IMR-90 (cell line): ENCODE data around the gene LPXN. TPM values are rescaled to one million over a fixed set of nuclear protein-coding genes. Genes with fewer than 3 reads are reported as not detected.
A peak's percentile ranks its signal among the peaks of the same experiment; 100 is the strongest.

Experiments
- ATAC-seq: fragments of 200-7000 bp; cut with Tn5 transposase; 2 replicates; pipeline ENCODE4 v1.9.1; 2020; ENCODE audit warnings: low read depth, mild to moderate bottlenecking, moderate library complexity
- BruUV-seq: library from RNA; stranded (reverse); fragments of 400-500 nt; replicated peaks from 2 replicates; lab custom pipeline; 2021; lab: Mats Ljungman, UMichigan
- CTCF ChIA-PET: fragments of 300-600 bp; formaldehyde crosslinking; extraction: SDS; loops from one replicate; lab custom pipeline; 2021; ENCODE audit warnings: antibody characterized with exemption; lab: Yijun Ruan, JAX
- POLR2A ChIA-PET: fragments of 300-600 bp; sonication (Branson Sonifier 250); formaldehyde crosslinking; loops from one replicate; lab custom pipeline; 2022; ENCODE audit warnings: antibody characterized with exemption; ENCODE audit not compliant: unreplicated experiment; lab: Charles Lee
- DNase-seq: peaks from one replicate; pipeline ENCODE4 v3.0.0; 2013
- H2AFZ ChIP-seq: replicated peaks from 2 replicates; pipeline ENCODE3; 2013; ENCODE audit warnings: low read length, mild to moderate bottlenecking; ENCODE audit not compliant: poor library complexity
- H2AK5ac ChIP-seq: 2 replicates; pipeline ENCODE4 v1.6.1; 2013; ENCODE audit warnings: low read depth, low read length, inconsistent platforms
- H2AK9ac ChIP-seq: replicated peaks from 2 replicates; pipeline ENCODE3; 2013; ENCODE audit warnings: mild to moderate bottlenecking, low read depth, low read length, moderate library complexity; ENCODE audit not compliant: poor library complexity
- H2BK120ac ChIP-seq: 2 replicates; pipeline ENCODE4 v1.6.1; 2013; ENCODE audit warnings: low read depth, low read length, inconsistent platforms
- H2BK15ac ChIP-seq: 3 replicates; pipeline ENCODE4 v1.6.1; 2013; ENCODE audit warnings: low read depth, low read length, inconsistent platforms
- H2BK20ac ChIP-seq: 2 replicates; pipeline ENCODE4 v1.6.1; 2013; ENCODE audit warnings: low read depth, mild to moderate bottlenecking, inconsistent platforms, low read length, moderate library complexity
- H2BK5ac ChIP-seq: 2 replicates; pipeline ENCODE4 v1.6.1; 2013; ENCODE audit warnings: mild to moderate bottlenecking, low read depth, low read length, inconsistent platforms; ENCODE audit not compliant: poor library complexity, severe bottlenecking
- H3K14ac ChIP-seq: replicated peaks from 2 replicates; pipeline ENCODE4 v1.6.1; 2013; ENCODE audit warnings: low read depth, low read length, inconsistent platforms
- H3K18ac ChIP-seq: 2 replicates; pipeline ENCODE4 v1.6.1; 2013; ENCODE audit warnings: low read depth, low read length, control low read depth
- H3K23ac ChIP-seq: 2 replicates; pipeline ENCODE4 v1.6.1; 2013; ENCODE audit warnings: low read depth, low read length, inconsistent platforms
- H3K27ac ChIP-seq: 2 replicates; pipeline ENCODE4 v1.5.1; 2013; ENCODE audit warnings: mild to moderate bottlenecking, control low read depth, low read length; ENCODE audit not compliant: insufficient read depth
- H3K27me3 ChIP-seq: 2 replicates; pipeline ENCODE4 v1.6.1; 2013; ENCODE audit warnings: low read length; ENCODE audit not compliant: control insufficient read depth, insufficient read depth
- H3K36me3 ChIP-seq: 2 replicates; pipeline ENCODE4 v1.6.1; 2013; ENCODE audit warnings: low read length, mixed read lengths; ENCODE audit not compliant: control insufficient read depth, insufficient read depth
- H3K4ac ChIP-seq: 2 replicates; pipeline ENCODE4 v1.6.1; 2013; ENCODE audit warnings: low read depth, low read length, inconsistent platforms
- H3K4me1 ChIP-seq: 2 replicates; pipeline ENCODE4 v1.6.1; 2013; ENCODE audit warnings: low read length, mixed read lengths; ENCODE audit not compliant: control insufficient read depth, insufficient read depth
- H3K4me2 ChIP-seq: 2 replicates; pipeline ENCODE4 v1.6.1; 2013; ENCODE audit warnings: low read depth, mild to moderate bottlenecking, control low read depth, low read length, moderate library complexity
- H3K4me3 ChIP-seq: 2 replicates; pipeline ENCODE4 v1.5.1; 2013; ENCODE audit warnings: low read depth, mild to moderate bottlenecking, control low read depth, low read length, moderate library complexity; ENCODE audit not compliant: insufficient read depth
- H3K56ac ChIP-seq: 2 replicates; pipeline ENCODE4 v1.6.1; 2013; ENCODE audit warnings: low read length, inconsistent platforms; ENCODE audit not compliant: insufficient read depth; ENCODE audit errors: extremely low read depth
- H3K79me1 ChIP-seq, 2 experiments: 2 replicates each; pipeline ENCODE4 v1.6.1; 2013; ENCODE audit warnings: low read length in 2 of 2, inconsistent platforms in 1 of 2, low read depth in 1 of 2
- H3K9ac ChIP-seq: 2 replicates; pipeline ENCODE4 v1.6.1; 2013; ENCODE audit warnings: low read depth, low read length, control low read depth
- H3K9me1 ChIP-seq: 2 replicates; pipeline ENCODE4 v1.6.1; 2013; ENCODE audit warnings: low read length, inconsistent platforms; ENCODE audit not compliant: insufficient read depth
- H3K9me3 ChIP-seq: 2 replicates; pipeline ENCODE4 v1.6.1; 2013; ENCODE audit warnings: low read length; ENCODE audit not compliant: control insufficient read depth, insufficient read depth
- H4K20me1 ChIP-seq: 2 replicates; pipeline ENCODE4 v1.6.1; 2013; ENCODE audit warnings: low read length, inconsistent platforms; ENCODE audit not compliant: insufficient read depth
- H4K5ac ChIP-seq: 2 replicates; pipeline ENCODE4 v1.6.1; 2013; ENCODE audit warnings: mild to moderate bottlenecking, low read depth, low read length, control low read depth
- H4K8ac ChIP-seq, 2 experiments: 2 replicates each; pipeline ENCODE4 v1.6.1; 2013; ENCODE audit warnings: low read depth in 2 of 2, low read length in 2 of 2, control low read depth in 1 of 2, inconsistent platforms in 1 of 2
- H4K91ac ChIP-seq: 2 replicates; pipeline ENCODE4 v1.6.1; 2013; ENCODE audit warnings: low read depth, low read length, inconsistent platforms; ENCODE audit not compliant: insufficient read depth
- BHLHE40 ChIP-seq: fragments of 150-350 bp; IDR thresholded peaks from 2 replicates; pipeline ENCODE4 v1.6.1; 2016; ENCODE audit warnings: mild to moderate bottlenecking, low read depth, low read length
- CEBPB ChIP-seq: IDR thresholded peaks from 2 replicates; pipeline ENCODE4 v1.6.1; 2012; ENCODE audit warnings: low read depth, low read length, improper control_type of control experiment
- CHD1 ChIP-seq: IDR thresholded peaks from 2 replicates; pipeline ENCODE4 v1.6.1; 2012; ENCODE audit warnings: low read depth, low read length, improper control_type of control experiment
- CTCF ChIP-seq: conservative IDR thresholded peaks from 2 replicates; pipeline ENCODE4 v1.5.1; 2012; ENCODE audit warnings: mild to moderate bottlenecking, low read depth, low read length, improper control_type of control experiment
- ELK1 ChIP-seq: fragments of 150-350 bp; IDR thresholded peaks from 2 replicates; pipeline ENCODE4 v1.6.1; 2016; ENCODE audit warnings: low read depth, mild to moderate bottlenecking, low read length, moderate library complexity, borderline replicate concordance
- FOS ChIP-seq: fragments of 150-350 bp; IDR thresholded peaks from 2 replicates; pipeline ENCODE4 v1.6.1; 2016; ENCODE audit warnings: low read depth, low read length
- MAFK ChIP-seq: IDR thresholded peaks from 2 replicates; pipeline ENCODE4 v1.6.1; 2012; ENCODE audit warnings: low read depth, low read length, improper control_type of control experiment
- MAZ ChIP-seq: IDR thresholded peaks from 2 replicates; pipeline ENCODE4 v1.6.1; 2012; ENCODE audit warnings: low read depth, mild to moderate bottlenecking, low read length, improper control_type of control experiment, moderate library complexity, borderline replicate concordance
- MXI1 ChIP-seq: IDR thresholded peaks from 2 replicates; pipeline ENCODE4 v1.6.1; 2012; ENCODE audit warnings: low read depth, mild to moderate bottlenecking, low read length, moderate library complexity, borderline replicate concordance
- NFE2L2 ChIP-seq: fragments of 150-350 bp; IDR thresholded peaks from 2 replicates; pipeline ENCODE4 v1.6.1; 2016; ENCODE audit warnings: low read depth, mild to moderate bottlenecking, low read length
- POLR2A ChIP-seq: IDR thresholded peaks from 2 replicates; pipeline ENCODE4 v1.6.1; 2012; ENCODE audit warnings: mild to moderate bottlenecking, low read depth, low read length
- RAD21 ChIP-seq: IDR thresholded peaks from 2 replicates; pipeline ENCODE4 v1.6.1; 2012; ENCODE audit warnings: low read length, improper control_type of control experiment
- RCOR1 ChIP-seq: IDR thresholded peaks from 2 replicates; pipeline ENCODE4 v1.6.1; 2012; ENCODE audit warnings: mild to moderate bottlenecking, low read length, improper control_type of control experiment; ENCODE audit not compliant: insufficient replicate concordance
- RFX5 ChIP-seq: IDR thresholded peaks from 2 replicates; pipeline ENCODE4 v1.8.0; 2012; ENCODE audit warnings: low read depth, mild to moderate bottlenecking, low read length, moderate library complexity
- SMC3 ChIP-seq: fragments of 150-350 bp; IDR thresholded peaks from 2 replicates; pipeline ENCODE4 v1.6.1; 2016; ENCODE audit warnings: low read depth, mild to moderate bottlenecking, antibody characterized with exemption, low read length, moderate library complexity
- USF2 ChIP-seq: fragments of 150-350 bp; IDR thresholded peaks from 2 replicates; pipeline ENCODE4 v1.6.1; 2017; ENCODE audit warnings: mild to moderate bottlenecking, antibody characterized with exemption, low read length, low read depth
- WGBS, 2 experiments: methylation state at CpG; one replicate each; pipeline versions ENCODE4 v1.1.5 to v1.1.7; 2013; ENCODE audit warnings: missing lambda C conversion rate in 2 of 2; ENCODE audit not compliant: insufficient read length in 1 of 2; ENCODE audit errors: extremely low coverage in 2 of 2; 5-methylcytosine and 5-hydroxymethylcytosine counted together
- dilution Hi-C: fragments of 300-500 bp; cut with HindIII; formaldehyde crosslinking; loops from one replicate; pipeline ENCODE4 v1.14.3; 2018; ENCODE audit warnings: low sequenced_read_pairs; ENCODE audit not compliant: unreplicated experiment
- in situ Hi-C: fragments of 300-500 bp; cut with MboI; formaldehyde crosslinking; loops from 3 replicates; pipeline ENCODE4 v1.14.3; 2019; ENCODE audit warnings: low sequenced_read_pairs, inconsistent platforms, mixed read lengths
- intact Hi-C: fragments of 100-400 bp; cut with micrococcal nuclease; formaldehyde crosslinking; loops from 2 replicates; pipeline ENCODE4 v1.10.0; 2022
- polyA plus RNA-seq, 3 experiments: library from polyadenylated mRNA; depleted of rRNA; stranded (reverse); fragments of >200 nt; gene quantifications; 2 replicates each; pipeline ENCODE4 v1.2.3, GENCODE V29; 2012; ENCODE audit warnings: low replicate concordance in 1 of 3
- total RNA-seq: library from RNA; depleted of rRNA; stranded (reverse); fragments of >200 nt; gene quantifications from 2 replicates; pipeline ENCODE4 v1.2.3, GENCODE V29; 2012

Gene LPXN
- total and polyA plus RNA-seq, 2 of the 4 experiments (the other 2 are of a cell fraction) = 13.4 to 15.7 TPM

- Histone ChIP-seq H3K4me2 (no peak overlapping the region), H3K4me3 (no peak overlapping the region), H3K27ac (peak overlapping the region; percentile 43; the same call in 1 of the 2 replicates), H3K9me1 (no peaks in the 10 kb centered on the region; the same call in 1 of the 2 replicates), H4K91ac (peak overlapping the region; percentile 70), H2BK5ac (peak overlapping the region; percentile 74), H3K23ac (no peak overlapping the region), H3K9me3 (no peaks in the 10 kb centered on the region), H2AK5ac (0 out of 2 replicates have a peak overlapping the region, but pooled peaks have one; percentile 23), H4K8ac (peak overlapping the region; percentile 26 to 28), H4K5ac (peak overlapping the region; percentile 14; the same call in 1 of the 2 replicates), H3K9ac (peak overlapping the region; percentile 14; the same call in 1 of the 2 replicates), H3K79me1 (no peaks in the 10 kb centered on the region), H2BK20ac (peak overlapping the region; percentile 61), H2BK15ac (0 out of 3 replicates have a peak overlapping the region, but pooled peaks have one; percentile 47), H4K20me1 (no peaks in the 10 kb centered on the region), H3K4me1 (peaks cover 14% of the 10 kb centered on the region; the same call in 1 of the 2 replicates), H3K56ac (peak overlapping the region; percentile 35; the same call in 1 of the 2 replicates), H3K36me3 (no peaks in the 10 kb centered on the region), H2BK120ac (peak overlapping the region; percentile 79), H3K27me3 (no peaks in the 10 kb centered on the region), H2AK9ac (no peak overlapping the region), H3K14ac (0 out of 2 replicates have a peak overlapping the region, but pooled peaks have one; percentile 23), H2AFZ (no peak overlapping the region), H3K18ac (peak overlapping the region; percentile 95; the same call in 1 of the 2 replicates), H3K4ac (peak overlapping the region; percentile 31)
- ATAC-seq (no peak), DNase-seq (no peak)
- in situ Hi-C loops = no loop called here
- TF ChIP-seq CTCF (no peak), USF2 (no peak), FOS (no peak), ELK1 (no peak), POLR2A (no peak), NFE2L2 (no peak), SMC3 (no peak), MAFK (no peak), MAZ (no peak), CHD1 (no peak), CEBPB (no peak), RAD21 (no peak), RCOR1 (no peak), MXI1 (no peak), RFX5 (no peak), BHLHE40 (no peak)
- intact Hi-C loops = loop anchor here (10.0 kb wide), 1 partner anchor 181 kb away; no protein-coding TSS in a partner anchor
- dilution Hi-C loops = no loop called here
- BruUV-seq = no TSS peak
- ChIA-PET CTCF (interaction anchor here (0.6 to 1.2 kb wide), 3 partner anchors 15 to 210 kb away, joined by 3 read pairs; no protein-coding TSS in a partner anchor), POLR2A (no interaction called here)
- no CpG with 5 or more reads among the region's 2 CpGs for WGBS, 2 experiments
Measured at GRCh38 chr11:58495906-58496305, 79.8 kb downstream of the LPXN start.
